Ovary (tissue), 9 donors: ENCODE results near the gene KDM2A. TPM values are rescaled to one million over a fixed set of nuclear protein-coding genes. Genes with fewer than 3 reads are reported as not detected.

Experiments
- DNase-seq, 5 donors: peaks; one replicate each; pipeline ENCODE4 v3.0.0-alpha.2; 2019 to 2020
- H3K27ac ChIP-seq, 2 donors: fragments of 200-600 bp; one replicate each; pipeline versions ENCODE4 v1.5.1 to v1.8.0; 2019 to 2022
- H3K27me3 ChIP-seq: fragments of 200-600 bp; one replicate; pipeline ENCODE4 v1.8.0; 2022
- H3K36me3 ChIP-seq: fragments of 200-600 bp; sonication (generic); one replicate; pipeline ENCODE4 v1.5.1; 2019
- H3K4me1 ChIP-seq: one replicate; pipeline ENCODE4 v1.8.1; 2013; ENCODE audit warnings: mild to moderate bottlenecking, moderate library complexity; ENCODE audit not compliant: insufficient read depth
- H3K4me3 ChIP-seq: fragments of 200-600 bp; sonication (generic); one replicate; pipeline ENCODE4 v1.5.1; 2017
- H3K9me3 ChIP-seq, 2 donors: fragments of 200-600 bp in 1 of 2; sonication (generic) in 1 of 2; one replicate each; pipeline versions ENCODE4 v1.5.1 to v1.8.1; 2013 to 2019; ENCODE audit warnings: mild to moderate bottlenecking in 1 of 2, moderate library complexity in 1 of 2
- CTCF ChIP-seq, 3 donors: fragments of 450-650 bp in 2 of 3; fragments of 200-600 bp in 1 of 3; IDR thresholded peaks; one replicate each; pipeline versions ENCODE4 v1.5.1 to v1.8.0; 2016 to 2022; ENCODE audit warnings: antibody characterized with exemption in 3 of 3, mild to moderate bottlenecking in 1 of 3
- EP300 ChIP-seq: sonication (generic); formaldehyde crosslinking; IDR thresholded peaks from one replicate; pipeline ENCODE4 v1.6.1; 2017; ENCODE audit warnings: antibody characterized with exemption
- POLR2A ChIP-seq: fragments of 450-650 bp; IDR thresholded peaks from one replicate; pipeline ENCODE4 v1.6.1; 2017; ENCODE audit warnings: antibody characterized with exemption, mild to moderate bottlenecking, moderate library complexity
- WGBS, 3 donors: extraction: QIAGEN DNeasy Blood & Tissue Kit in 1 of 3; methylation state at CpG; one replicate each; pipeline versions ENCODE4 v1.1.5 to v1.1.7; 2013 to 2017; 5-methylcytosine and 5-hydroxymethylcytosine counted together
- intact Hi-C, 4 donors: fragments of 100-400 bp; cut with DNase I; formaldehyde crosslinking; loops; one replicate each; pipeline versions ENCODE4 v1.11.0 to v1.15.1; 2022 to 2023
- polyA plus RNA-seq, 2 donors: library from polyadenylated mRNA; stranded (reverse); fragments of 200-250 nt in 1 of 2; fragments of 350-450 nt in 1 of 2; fragmentation: Illumina TruSeq in 1 of 2; extraction: RNeasy Lipid Tissue Mini Kit (QIAGEN cat#74804) in 1 of 2; gene quantifications; one replicate each; pipeline ENCODE4 v1.2.3, GENCODE V29; 2013 to 2014
- total RNA-seq, 7 donors: library from RNA; depleted of rRNA in 2 of 7; stranded (reverse); fragments of >200 nt in 2 of 7; fragmentation: NEBNext Ultra II Directional in 3 of 7; extraction: Animal tissue kit (Norgen Biotek cat#: 25700) in 3 of 7; gene quantifications; one replicate each; pipeline versions ENCODE4 v1.1.0 to v1.2.4, GENCODE V29; 2016 to 2023
- donor health status: DM: no; HTN: no; CAD: no; lungs with moderate emphysema.
- donor health status: DM: no; HTN: no; CAD: no.
- donor health status: Bipolar disorder and iron deficiency.
- donor health status: DM: yes; HTN: yes; CAD: no.
- donor health status: DM: no; HTN: no; CAD: no.
- donor health status: DM: yes; HTN: yes; CAD: no.

KDM2A gene
- total and polyA plus RNA-seq, 9 donors, result 33.5 to 76.9 (median 53.0) TPM

GRCh38 chr11:67281552-67282150 is 162.6 kb downstream of the KDM2A start:
- Histone ChIP-seq H3K4me3 (no peak overlapping the region), H3K27ac (no peak overlapping the region), H3K36me3 (no peaks in the 10 kb centered on the region), H3K27me3 (no peaks in the 10 kb centered on the region), H3K9me3 (no peaks in the 10 kb centered on the region), H3K4me1 (peaks cover 18% of the 10 kb centered on the region)
- TF ChIP-seq POLR2A (no peak), CTCF (IDR thresholded peaks at IDR 0.05) (no peak), EP300 (no peak)
- intact Hi-C loops, result no loop called here
- 88 to 92% (median 92%) methylated on average over 23 to 27 of the region's 27 CpGs for WGBS, 3 donors
- DNase-seq, result peak in 2 of 5 donors; percentile 17 to 33

GRCh38 chr11:67282155-67282875 is 163.3 kb downstream of the KDM2A start:
- Histone ChIP-seq H3K27ac (no peak overlapping the region), H3K9me3 (no peaks in the 10 kb centered on the region), H3K36me3 (no peaks in the 10 kb centered on the region), H3K4me3 (no peak overlapping the region), H3K27me3 (no peaks in the 10 kb centered on the region), H3K4me1 (peaks cover 11% of the 10 kb centered on the region)
- peak in 2 of 5 donors; percentile 28 to 36 for DNase-seq
- TF ChIP-seq POLR2A (no peak), EP300 (no peak), CTCF (IDR thresholded peaks at IDR 0.05) (no peak)
- WGBS, 3 donors, result 84 to 88% (median 85%) methylated on average over 20 of the region's 20 CpGs
- intact Hi-C loops, result no loop called here

GRCh38 chr11:67282876-67283371 is 163.9 kb downstream of the KDM2A start:
- no peaks in the 10 kb centered on the region for H3K36me3 ChIP-seq
- no peak overlapping the region for H3K27ac ChIP-seq
- TF ChIP-seq EP300 (no peak), POLR2A (no peak), CTCF (IDR thresholded peaks at IDR 0.05) (no peak)
- H3K9me3 ChIP-seq, result no peaks in the 10 kb centered on the region
- H3K27me3 ChIP-seq, result no peaks in the 10 kb centered on the region
- intact Hi-C loops, result no loop called here
- 89 to 91% (median 90%) methylated on average over 10 to 11 of the region's 11 CpGs for WGBS, 3 donors
- peak in 2 of 5 donors; percentile 16 to 27 for DNase-seq
- peaks cover 10% of the 10 kb centered on the region for H3K4me1 ChIP-seq
- H3K4me3 ChIP-seq, result no peak overlapping the region

- Histone ChIP-seq H3K27ac (no peak overlapping the region), H3K27me3 (no peaks in the 10 kb centered on the region), H3K4me1 (peaks cover 6% of the 10 kb centered on the region), H3K4me3 (no peak overlapping the region), H3K36me3 (no peaks in the 10 kb centered on the region), H3K9me3 (no peaks in the 10 kb centered on the region)
- 69 to 73% (median 70%) methylated on average over 11 to 13 of the region's 13 CpGs for WGBS, 3 donors
- TF ChIP-seq CTCF (IDR thresholded peaks at IDR 0.05) (no peak), POLR2A (no peak), EP300 (no peak)
- peak in 2 of 5 donors; percentile 17 to 33 for DNase-seq
- intact Hi-C loops, result no loop called here
Observed at GRCh38 chr11:67283481-67283963, 164.5 kb downstream of the KDM2A start.
